ELR (cell line): ENCODE results near the gene SCO2.
"Not testable (repeated sequence)": the region's sequence is repeated elsewhere in the genome, so short reads cannot be mapped to it uniquely, and the experiment has no call there.

Experiments
- DNase-seq: peaks from one replicate; pipeline ENCODE4 v3.0.0-alpha.2; 2015; ENCODE audit warnings: low read depth

Gene SCO2

DNA sequence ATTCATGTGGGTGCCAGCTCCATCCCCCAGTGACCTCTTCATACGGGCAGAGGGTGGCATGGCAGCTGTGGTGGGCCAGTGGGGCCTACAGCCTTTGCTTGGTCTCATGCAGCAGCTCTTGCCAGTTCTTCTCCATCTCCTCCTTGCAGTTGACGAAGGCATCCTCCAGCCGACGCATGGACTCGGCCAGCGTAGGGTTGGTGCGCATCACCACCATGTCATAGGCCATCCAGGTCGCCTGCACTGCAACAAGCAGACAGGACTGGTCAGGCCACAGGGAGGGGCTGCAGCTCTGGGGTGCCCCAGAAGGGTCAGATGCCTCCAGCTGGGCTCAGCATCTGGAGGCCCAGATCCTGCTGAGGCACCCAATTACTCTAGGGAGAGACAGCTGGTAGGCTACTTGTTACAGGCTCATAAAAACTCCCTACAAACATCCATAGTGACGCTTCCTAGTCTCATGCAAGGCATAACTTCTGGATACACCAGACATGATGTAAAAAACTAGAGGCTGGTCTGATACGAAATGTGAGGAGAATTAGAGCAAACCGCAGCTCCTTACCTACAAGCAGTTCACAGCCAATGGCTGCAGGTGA is 25.9 kb upstream of the SCO2 start:
- DNase-seq: no peak

DNA sequence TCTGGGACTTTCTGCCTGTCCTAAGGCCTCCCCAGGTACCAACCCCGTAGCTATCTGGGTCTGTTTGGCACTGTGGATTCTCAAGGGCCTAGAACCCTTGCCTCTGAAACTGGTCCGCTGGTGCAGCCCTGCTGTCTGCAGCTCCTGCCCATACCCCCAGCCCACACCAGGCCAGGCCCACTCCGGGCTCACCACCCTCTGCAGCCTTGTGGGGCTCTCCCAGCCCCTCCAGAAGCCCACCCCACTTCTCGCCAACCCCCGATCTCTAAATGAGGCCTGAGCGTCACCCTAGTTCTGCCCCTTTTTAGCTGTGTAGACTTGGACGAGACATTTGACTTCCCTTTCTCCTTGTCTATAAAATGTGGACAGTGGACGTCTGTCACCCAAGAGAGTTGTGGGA is 25.0 kb upstream of the SCO2 start:
- no peak for DNase-seq

DNA sequence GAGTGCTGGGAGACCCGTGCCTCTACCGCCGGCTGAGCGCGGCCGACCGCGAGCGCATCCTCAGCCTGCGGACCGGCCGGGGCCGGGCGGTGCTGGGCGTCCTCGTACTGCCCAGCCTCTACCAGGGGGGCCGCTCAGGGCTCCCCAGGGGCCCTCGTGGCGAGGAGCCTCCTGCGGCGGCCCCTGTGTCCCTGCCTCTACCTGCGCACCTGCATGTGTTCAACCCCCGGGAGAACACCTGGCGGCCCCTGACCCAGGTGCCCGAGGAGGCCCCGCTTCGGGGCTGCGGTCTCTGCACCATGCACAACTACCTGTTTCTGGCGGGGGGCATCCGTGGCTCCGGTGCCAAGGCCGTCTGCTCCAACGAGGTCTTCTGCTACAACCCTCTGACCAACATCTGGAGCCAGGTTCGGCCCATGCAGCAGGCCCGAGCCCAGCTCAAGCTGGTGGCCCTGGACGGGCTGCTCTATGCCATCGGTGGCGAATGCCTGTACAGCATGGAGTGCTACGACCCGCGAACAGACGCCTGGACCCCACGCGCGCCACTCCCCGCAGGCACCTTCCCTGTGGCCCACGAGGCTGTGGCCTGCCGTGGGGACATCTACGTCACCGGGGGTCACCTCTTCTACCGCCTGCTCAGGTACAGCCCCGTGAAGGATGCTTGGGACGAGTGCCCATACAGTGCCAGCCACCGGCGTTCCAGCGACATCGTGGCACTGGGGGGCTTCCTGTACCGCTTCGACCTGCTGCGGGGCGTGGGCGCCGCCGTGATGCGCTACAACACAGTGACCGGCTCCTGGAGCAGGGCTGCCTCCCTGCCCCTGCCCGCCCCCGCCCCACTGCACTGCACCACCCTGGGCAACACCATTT is 23.8 kb upstream of the SCO2 start:
- no peak for DNase-seq

DNA sequence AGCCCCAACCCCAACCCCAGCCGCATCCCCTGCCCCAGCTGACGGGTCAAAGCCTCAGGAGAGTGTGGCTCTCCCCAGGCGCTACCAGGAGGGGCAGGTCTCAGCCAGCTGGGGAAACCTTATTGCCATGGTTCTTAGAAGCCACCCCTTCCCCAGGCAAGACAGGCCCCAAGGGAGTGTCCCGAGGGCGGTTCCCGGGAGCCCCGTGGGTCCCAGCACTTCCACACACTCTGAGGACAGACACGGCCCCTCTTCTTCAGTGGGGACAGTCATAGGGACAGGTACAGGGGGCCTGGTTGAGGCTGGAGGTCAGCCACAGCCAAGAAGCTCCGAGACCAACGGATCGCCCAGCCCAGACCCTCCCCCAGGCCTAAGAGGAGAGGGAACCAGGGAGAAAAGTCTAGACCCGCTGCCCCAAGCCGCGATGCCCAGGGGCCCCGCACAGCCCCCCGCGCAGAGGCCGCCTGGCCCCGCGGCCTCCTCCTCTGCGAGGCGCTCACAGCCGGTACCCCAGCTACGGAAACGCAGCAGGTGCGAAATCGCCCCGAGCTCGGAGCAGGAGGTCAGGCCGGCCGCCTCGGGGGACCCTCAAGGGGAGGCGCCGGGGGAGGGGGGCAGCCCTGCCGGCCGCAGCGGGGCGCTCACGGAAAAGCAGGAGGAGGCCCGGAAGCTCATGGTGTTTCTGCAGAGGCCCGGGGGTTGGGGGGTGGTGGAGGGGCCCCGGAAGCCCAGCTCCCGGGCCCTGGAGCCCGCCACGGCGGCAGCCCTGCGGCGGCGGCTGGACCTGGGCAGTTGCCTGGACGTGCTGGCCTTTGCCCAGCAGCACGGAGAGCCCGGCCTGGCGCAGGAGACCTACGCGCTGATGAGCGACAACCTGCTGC is 22.9 kb upstream of the SCO2 start:
- no peak for DNase-seq

DNA sequence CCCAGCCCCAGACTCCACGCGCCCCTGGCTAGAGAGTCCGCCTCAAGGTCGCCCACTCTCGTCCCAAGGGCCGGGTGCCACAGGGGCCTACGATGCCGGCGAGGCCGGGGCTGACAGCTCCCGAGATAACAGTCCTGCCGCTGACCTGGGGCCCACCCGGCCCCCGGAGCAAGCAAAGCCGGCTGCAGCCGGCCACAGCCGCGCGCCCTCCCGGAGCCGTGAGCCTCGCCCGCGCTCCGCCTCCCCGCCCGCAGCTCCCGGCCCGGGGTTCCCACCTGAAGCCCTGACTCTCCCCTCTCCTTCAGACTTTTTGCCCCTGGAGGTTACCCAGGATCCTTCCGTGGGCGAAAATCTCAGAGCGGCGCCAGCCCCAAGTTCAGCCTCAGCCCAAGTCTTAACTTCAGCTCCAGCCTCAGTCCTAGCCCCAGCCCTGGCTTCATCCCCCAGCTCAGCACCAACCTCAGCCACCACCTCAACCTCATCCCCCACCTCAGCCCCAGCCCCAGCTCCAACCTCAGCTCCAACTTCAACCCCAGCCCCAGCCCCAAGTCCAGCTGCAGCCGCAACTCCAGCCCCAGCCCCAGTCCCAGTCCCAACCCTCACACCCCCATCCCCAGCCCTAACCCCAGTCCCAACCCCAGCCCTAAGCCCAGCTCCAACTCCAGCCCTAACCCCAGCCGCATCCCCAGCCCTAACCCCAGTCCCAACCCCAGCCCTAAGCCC is 22.0 kb upstream of the SCO2 start:
- DNase-seq: no peak

DNA sequence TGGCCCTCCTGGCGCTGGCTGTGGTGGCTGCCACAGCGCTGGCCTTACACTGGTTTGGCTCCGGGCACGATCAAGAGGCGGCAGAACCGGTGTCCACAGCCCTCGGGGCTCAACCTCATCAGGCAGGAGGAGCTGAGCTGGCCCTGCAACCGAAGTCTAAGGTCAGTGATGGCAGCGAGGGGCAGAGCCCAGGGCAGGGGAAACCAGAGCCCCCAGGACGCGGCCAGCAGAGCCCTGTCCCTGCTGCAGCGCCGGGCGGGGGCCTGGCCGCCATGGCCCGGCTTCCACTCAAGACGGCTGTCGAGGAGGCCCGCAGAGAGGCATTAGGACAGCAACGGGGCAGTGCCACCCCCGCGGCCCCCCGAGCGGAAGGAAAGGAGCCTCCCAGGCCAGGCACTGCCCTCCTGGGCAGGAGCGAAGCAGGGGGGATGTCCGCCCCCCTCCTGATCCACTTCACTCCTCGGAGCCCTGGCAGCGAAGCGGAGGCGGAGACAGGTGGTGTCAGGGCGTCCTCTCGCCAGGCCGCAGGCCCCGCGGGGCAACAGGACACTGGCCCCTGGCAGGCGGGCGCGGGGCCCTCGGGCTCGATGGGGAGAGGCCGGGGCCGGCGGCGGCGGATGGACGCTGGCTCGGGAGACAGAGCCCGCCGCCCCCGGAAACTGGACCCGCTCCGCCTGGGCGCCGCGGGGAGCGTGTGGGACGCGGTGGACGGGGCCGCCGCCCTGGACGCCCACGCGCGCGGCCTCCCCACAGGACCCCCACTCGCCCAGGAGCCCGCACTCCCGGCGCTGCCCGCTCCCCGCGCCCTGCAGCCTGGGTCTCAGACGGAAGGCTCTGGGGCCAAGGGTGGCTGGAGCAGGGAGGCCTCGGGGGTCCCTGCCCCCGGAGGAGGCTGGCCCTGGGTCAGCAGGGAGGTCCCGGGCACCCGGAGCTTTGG is 21.2 kb upstream of the SCO2 start:
- no peak for DNase-seq

DNA sequence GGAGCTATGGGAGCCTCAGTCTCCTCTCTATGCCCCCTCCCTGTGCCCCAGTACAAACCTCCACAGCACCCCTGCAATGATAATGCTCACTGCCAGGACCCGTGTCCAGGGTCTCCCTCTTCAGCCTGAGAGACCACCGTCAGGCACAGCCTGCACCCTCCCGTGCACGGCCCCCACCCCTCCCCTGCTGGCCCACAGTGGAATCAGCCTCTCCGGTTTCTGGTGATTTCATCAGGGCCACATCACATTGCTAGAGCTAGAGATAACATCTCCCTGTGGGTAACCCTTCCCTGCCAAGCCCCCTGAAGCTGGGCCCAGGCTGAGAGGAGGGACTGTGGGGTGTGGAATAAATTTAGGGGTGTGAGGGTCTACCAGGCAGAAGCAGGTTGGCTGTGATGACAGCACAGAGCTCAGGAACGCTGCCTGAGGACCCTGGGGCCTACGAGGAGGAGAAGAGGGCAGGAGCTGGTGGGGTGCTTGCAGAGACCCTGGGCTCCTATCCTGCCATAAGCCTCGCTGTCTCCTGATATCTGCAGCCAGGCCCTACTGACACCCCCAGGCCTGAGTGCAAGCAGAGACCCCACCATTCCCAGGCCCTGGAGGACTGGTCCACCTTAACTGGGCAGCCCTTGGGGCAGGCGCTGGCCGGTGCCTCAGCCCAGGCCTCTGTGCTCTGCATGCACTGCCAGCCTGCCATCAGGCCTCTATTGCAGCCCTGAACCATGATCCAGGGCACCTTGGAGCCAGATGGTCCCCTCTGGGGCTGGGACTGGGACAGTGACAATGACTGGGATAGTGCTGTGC is 20.3 kb upstream of the SCO2 start, which contains the start of gene KLHDC7B:
Gene KLHDC7B (plus strand): TSS at position 378 of the 804 bp plus-strand sequence. CDS start 345 bp downstream, at position 723.
- no peak for DNase-seq

DNA sequence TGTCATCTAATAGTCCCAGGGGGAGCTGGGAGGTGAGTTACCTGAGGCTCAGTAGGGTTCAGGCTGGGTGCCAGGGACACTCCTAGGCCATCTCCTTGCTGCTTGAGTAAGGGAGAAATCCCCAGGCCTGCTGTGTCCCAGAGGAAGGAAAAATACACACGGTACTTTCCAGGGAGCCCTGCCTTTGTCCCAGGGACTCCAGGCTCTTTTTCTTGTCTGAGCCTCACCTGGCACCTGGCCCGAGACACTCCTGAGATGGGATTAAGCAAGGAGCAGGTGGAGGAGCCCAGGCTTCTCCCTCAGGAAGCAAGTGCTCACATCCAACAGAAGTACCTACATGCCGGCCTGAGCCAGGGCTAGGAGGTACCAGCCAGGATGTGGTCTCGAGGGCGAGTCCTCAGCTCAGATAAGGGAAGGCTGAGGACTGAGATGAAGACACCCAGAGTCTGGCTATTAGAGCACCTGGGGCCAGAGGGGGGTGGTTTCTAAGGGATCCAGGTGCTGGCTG is 19.4 kb upstream of the SCO2 start:
- no peak for DNase-seq

DNA sequence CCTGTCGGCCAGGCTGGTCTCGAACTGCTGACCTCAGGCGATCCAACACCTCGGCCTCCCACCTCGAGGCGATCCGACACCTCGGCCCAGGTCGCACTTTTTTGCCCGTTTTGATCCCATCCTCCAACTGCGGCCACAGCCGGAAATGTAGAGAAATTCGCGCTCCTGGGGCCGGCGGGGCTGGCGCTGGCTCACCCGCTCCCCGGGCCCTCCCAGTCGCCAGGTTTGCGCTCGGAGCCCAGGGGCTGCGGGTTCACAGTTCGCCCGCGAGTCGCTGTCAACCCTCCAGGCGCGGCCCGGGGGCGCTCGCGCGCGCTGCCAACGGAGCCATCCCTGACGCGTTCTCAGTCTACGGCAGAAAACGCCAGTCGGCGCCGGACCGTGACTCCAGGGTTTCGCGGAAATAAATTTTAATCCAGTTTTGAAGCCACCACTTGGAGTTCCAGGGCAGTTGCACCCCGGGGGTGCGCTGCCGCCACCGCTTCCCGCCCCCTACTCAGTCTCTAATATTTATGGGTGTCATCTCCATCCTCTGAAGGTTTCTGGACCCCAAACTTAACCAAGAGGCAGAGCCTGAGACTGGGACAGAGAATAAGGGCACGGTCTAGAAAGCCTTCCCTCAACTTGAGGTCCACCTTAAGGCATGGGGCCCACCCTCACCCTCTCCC is 18.8 kb upstream of the SCO2 start:
- DNase-seq: peak; percentile 80

DNA sequence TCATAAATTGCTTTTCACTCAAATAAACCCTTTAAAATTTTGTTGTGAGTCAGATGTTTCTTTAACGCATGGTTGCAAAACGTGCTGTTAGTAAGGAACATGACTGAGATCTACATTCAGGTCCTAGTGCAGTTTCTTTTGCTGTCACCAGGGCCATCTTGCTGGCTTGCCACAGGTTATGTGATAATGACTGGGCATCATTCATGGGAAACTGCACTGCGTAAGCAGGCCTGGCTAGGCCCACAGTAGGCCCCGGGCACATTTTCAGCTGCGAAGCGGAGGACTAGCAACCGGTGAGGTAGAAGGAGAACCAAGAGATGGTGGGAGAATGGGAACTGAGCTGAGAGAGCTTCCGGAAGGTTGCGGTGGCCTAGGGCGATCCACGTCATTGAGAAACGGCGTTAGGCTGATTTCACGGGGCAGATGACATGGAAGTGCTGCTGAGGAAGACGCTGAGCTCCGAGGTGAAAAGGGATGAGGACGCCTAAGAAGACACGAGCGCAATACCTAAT is 17.1 kb upstream of the SCO2 start:
- peak; percentile 44 for DNase-seq

DNA sequence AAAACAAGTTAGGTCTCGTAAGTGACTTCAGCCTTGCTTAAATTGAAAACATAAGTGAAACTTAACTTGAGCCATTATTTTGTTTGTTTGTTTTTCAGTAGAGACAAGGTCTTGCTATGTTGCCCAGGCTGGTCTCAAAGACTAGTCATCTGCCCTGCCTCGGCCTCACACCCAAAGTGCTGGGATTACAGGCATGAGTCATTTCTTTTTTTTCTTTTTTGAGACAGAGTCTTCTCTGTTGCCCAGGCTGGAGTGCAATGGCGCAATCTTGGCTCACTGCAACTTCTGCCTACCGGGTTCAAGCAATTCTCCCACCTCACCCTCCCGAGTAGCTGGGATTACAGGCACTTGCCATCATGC is 16.2 kb upstream of the SCO2 start:
- peak; percentile 89 for DNase-seq

DNA sequence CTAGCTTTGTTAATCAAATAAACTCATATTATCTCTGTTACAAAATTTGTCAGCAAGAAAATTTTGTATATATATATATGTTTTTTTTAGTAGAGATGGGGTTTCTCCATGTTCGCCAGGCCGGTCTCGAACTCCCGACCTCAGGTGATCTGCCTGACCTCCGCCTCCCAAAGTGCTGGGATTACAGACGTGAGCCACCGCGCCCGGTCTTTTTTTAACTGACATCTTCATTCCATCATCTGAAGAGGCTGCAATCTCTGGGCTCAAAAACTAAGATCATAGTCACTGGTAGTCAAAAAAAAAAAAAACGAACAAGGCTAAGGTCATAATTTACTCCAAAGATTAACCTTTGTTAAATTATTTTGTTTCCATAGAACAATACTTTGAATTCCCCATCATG is 15.0 kb upstream of the SCO2 start:
- DNase-seq: no peak

DNA sequence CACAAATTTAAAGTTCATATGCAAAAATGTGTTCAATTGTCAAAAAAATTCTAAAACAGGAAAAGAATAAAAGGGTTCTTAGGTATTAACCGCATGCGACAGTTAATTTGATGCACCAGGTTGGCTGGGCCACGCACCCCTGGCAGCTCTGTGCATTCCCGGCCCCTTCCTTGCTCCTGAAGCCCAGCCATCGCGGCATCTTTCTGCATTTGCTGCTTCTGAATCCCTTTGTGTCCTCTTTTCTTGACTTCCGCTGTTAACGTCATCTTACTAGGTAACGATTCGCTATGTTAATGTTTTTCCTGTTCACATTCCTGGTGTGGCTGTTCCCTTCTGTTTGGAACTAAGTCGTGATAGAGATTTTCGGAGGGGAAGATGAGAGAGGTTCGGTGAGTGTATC is 12.4 kb upstream of the SCO2 start:
- no peak for DNase-seq

DNA sequence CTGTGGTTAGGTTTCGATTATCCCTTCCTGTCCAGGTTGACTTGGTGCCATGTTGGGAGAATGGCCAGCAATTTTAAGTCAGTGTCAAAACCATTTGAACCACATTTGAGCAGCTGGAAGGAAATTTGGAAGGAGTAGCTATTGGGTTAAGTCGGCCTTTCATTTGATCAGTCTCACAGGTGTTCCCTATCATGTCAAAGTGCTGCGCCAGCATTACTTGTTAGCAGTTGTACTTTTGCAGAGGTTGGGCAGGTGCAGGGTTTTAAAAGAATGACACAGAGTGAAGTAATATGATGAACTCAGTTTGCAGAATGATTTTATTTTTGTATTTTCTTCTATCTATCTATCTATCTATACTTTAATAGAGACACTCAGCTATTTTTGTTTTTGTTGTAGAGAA is 10.8 kb upstream of the SCO2 start:
- no peak for DNase-seq

DNA sequence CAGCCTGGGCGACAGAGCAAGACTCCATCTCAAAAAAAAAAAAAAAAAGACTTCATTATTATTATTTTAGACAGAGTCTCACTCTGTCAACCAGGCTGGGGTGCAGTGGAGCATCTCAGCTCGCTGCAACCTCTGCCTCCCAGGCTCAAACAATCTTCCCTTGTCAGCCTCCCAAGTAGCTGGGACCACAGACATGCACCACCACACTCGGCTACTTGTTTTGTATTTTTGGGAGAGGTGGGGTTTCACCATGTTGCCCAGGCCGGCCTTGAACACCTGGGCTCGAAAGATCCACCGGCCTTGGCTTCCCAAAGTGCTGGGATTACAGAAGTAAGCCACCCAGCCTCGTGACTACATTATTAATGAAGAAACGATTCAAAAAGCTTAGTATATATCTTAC is 9.7 kb upstream of the SCO2 start:
- no peak for DNase-seq

DNA sequence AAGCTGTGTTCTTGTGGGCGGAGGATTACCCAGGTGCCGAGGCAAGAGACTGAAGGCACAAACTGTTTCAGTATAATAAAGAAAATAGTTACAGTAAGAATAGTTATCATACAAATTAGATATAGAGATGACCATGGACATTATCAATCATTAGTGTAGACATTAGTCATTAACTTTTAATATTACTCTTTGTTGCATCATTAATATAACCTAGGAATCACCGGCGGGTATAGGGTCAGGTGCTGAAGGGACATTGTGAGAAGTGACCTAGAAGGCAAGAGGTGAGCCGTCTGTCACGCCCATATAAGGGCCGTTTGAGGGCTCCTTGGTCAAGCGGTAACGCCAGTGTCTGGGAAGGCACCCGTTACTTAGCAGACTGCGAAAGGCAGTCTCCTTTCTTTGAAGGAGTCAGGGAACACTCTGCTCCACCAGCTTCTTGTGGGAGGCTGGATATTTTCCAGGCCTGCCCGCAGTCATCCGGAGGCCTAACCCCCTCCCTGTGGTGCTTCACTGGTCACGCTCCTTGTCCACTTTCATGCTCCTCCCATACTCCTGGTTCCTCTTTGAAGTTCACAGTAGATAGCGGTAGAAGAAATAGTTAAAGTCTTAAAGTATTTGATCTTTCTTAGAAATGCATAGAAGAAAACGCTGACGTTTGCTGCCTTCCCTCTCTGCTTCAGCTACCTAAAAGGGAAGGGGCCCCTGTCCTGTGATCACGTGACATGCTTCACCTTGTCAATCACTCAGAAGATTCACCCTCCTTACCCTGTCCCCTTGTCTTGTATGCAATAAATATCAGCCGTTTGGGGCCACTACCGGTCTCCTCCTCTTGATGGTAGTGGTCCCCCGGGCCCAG is 8.7 kb upstream of the SCO2 start:
- DNase-seq: not testable (repeated sequence)

DNA sequence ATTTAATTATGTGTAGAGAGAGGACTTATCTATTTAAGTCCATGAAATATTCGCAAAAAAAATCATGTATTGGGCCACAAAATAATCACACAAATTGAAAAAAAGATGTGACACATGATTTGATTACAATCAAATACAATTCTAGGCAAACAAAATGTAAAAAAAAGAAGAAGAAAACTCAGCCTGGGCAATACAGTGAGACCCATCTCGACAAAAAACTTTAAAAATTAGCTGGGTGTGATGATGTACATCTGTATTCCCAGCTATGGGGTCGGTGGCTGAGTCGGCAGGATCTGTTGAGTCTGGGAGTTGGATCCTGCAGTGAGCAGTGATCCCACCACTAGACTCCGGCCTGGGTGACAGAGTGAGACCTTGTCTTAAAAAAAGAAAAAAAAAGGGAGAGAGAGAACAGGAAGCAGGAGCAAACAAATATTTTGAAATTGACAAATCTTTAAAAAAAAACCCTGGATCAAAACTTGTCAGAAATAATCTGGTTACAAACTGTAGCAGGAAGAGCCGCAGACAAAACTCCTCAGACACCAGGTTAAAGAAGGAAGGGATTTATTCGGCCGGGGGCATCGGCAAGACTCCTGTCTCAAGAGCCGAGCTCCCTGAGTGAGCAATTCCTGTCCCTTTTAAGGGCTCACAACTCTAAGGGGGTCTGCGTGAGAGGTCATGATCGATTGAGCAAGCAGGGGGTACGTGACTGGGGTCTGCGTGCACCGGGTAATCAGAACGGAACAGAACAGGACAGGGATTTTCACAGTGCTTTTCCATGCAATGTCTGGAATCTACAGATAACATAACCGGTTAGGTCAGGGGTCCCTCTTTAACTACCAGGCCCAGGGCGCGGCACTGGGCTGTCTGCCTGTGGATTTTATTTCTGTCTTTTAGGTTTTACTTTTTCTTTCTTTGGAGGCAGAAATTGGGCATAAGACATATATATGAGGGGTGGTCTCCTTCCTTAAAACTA is 7.7 kb upstream of the SCO2 start:
- DNase-seq: no peak
